Transverse colon (tissue), 4 donors: ENCODE measurements around the gene GLRA1. TPM values are rescaled to one million over a fixed set of nuclear protein-coding genes. Genes with fewer than 3 reads are reported as not detected.
"Not testable (repeated sequence)": the region's sequence is repeated elsewhere in the genome, so short reads cannot be mapped to it uniquely, and the experiment has no call there.

ENCODE experiments used
- DNase-seq: peaks from one replicate; pipeline ENCODE4 v3.0.0-alpha.2; 2019
- H3K27ac ChIP-seq, 4 donors: fragments of 200-600 bp; sonication (generic); 2 replicates each; pipeline ENCODE4 v1.5.1; 2016 to 2018; ENCODE audit warnings: inconsistent platforms in 4 of 4
- H3K27me3 ChIP-seq: fragments of 200-600 bp; sonication (generic); 2 replicates; pipeline ENCODE4 v1.5.1; 2017; ENCODE audit warnings: inconsistent platforms
- H3K36me3 ChIP-seq, 4 donors: fragments of 200-600 bp; sonication (generic); 2 replicates each; pipeline ENCODE4 v1.5.1; 2017 to 2019; ENCODE audit warnings: inconsistent platforms in 4 of 4
- H3K4me1 ChIP-seq, 4 donors: fragments of 200-600 bp; sonication (generic); 2 replicates each; pipeline ENCODE4 v1.5.1; 2017 to 2020; ENCODE audit warnings: inconsistent platforms in 4 of 4
- H3K4me3 ChIP-seq, 4 donors: fragments of 200-600 bp; sonication (generic); 1 replicate in 1 of 4; 2 replicates in 3 of 4; pipeline versions ENCODE4 v1.5.1 to v1.6.1; 2017 to 2019; ENCODE audit warnings: inconsistent platforms in 4 of 4
- H3K9me3 ChIP-seq, 2 donors: fragments of 200-600 bp; sonication (generic); 2 replicates each; pipeline ENCODE4 v1.5.1; 2017 to 2019; ENCODE audit warnings: inconsistent platforms in 2 of 2
- CTCF ChIP-seq, 5 experiments: fragments of 200-600 bp in 3 of 5; fragments of 450-650 bp in 2 of 5; sonication (generic) in 3 of 5; IDR thresholded peaks; 1 replicate in 2 of 5; 2 replicates in 3 of 5; pipeline ENCODE4 v1.5.1; 2016 to 2017; ENCODE audit warnings: antibody characterized with exemption in 5 of 5, inconsistent platforms in 3 of 5, mild to moderate bottlenecking in 2 of 5, moderate library complexity in 1 of 5
- EP300 ChIP-seq: sonication (generic); formaldehyde crosslinking; IDR thresholded peaks from one replicate; pipeline ENCODE4 v1.6.1; 2017; ENCODE audit warnings: antibody characterized with exemption, low read depth
- POLR2A ChIP-seq: fragments of 450-650 bp; IDR thresholded peaks from one replicate; pipeline ENCODE4 v1.6.1; 2016; ENCODE audit warnings: antibody characterized with exemption, mild to moderate bottlenecking, moderate library complexity
- POLR2AphosphoS5 ChIP-seq, 3 donors: sonication (generic); formaldehyde crosslinking; IDR thresholded peaks; one replicate each; pipeline ENCODE4 v1.6.1; 2016; ENCODE audit warnings: antibody characterized with exemption in 3 of 3
- WGBS, 2 donors: methylation state at CpG; one replicate each; pipeline ENCODE4 v1.1.5; 2018; ENCODE audit warnings: low coverage in 1 of 2; 5-methylcytosine and 5-hydroxymethylcytosine counted together
- in situ Hi-C, 4 donors: fragments of 200-750 bp; cut with MboI; loops; one replicate each; pipeline versions ENCODE4 v1.15.0 to v1.15.1; 2017; ENCODE audit warnings: low sequenced_read_pairs in 3 of 4, low pct_ligation_motif_present in 1 of 4, low pct_unique_long_range_greater_than_20kb in 1 of 4
- intact Hi-C: fragments of 100-400 bp; cut with DNase I; formaldehyde crosslinking; loops from one replicate; pipeline ENCODE4 v1.15.1; 2023; ENCODE audit warnings: low total_unique reads
- total RNA-seq, 4 donors: library from RNA; depleted of rRNA; stranded (reverse); fragments of >200 nt; gene quantifications; one replicate each; pipeline ENCODE4 v1.1.0, GENCODE V29; 2016

GLRA1 gene
- total RNA-seq, 4 donors from 2014 or later = not detected

- no peak for TF ChIP-seq POLR2A
- intact Hi-C loops (no loop called here), in situ Hi-C loops (no loop called here)
- H3K36me3 ChIP-seq = peaks cover 0 to 21% (median 9%) of the 10 kb centered on the region in 4 donors
- peaks cover 0 to 38% (median 5%) of the 10 kb centered on the region in 4 donors for H3K4me1 ChIP-seq
- H3K27ac ChIP-seq = no peak overlapping the region
- 68 to 70% methylated on average over 3 to 4 of the region's 4 CpGs for WGBS, 2 donors
- no peak for DNase-seq
- no peaks in the 10 kb centered on the region for H3K27me3 ChIP-seq
- H3K9me3 ChIP-seq = no peaks in the 10 kb centered on the region
- no peak overlapping the region for H3K4me3 ChIP-seq
These were observed 138.2 kb downstream of the GLRA1 start for GRCh38 chr5:151786468-151786867.

GRCh38 chr5:151784141-151784540, 140.5 kb downstream of the GLRA1 start:
- H3K9me3 ChIP-seq = no peaks in the 10 kb centered on the region
- intact Hi-C loops (no loop called here), in situ Hi-C loops (no loop called here)
- no peaks in the 10 kb centered on the region for H3K27me3 ChIP-seq
- DNase-seq = no peak
- 72 to 81% methylated on average over 3 of the region's 3 CpGs for WGBS, 2 donors
- peaks cover 0 to 60% (median 16%) of the 10 kb centered on the region in 4 donors for H3K4me1 ChIP-seq
- peaks cover 0 to 8% (median 0%) of the 10 kb centered on the region in 4 donors for H3K36me3 ChIP-seq
- H3K4me3 ChIP-seq = no peak overlapping the region
- no peak overlapping the region for H3K27ac ChIP-seq
- no peak for TF ChIP-seq EP300
- TF ChIP-seq CTCF (IDR thresholded peaks at IDR 0.05) = no peak
- TF ChIP-seq POLR2A = no peak
- no peak for TF ChIP-seq POLR2AphosphoS5 (IDR thresholded peaks at IDR 0.05)

- peaks cover 0 to 64% (median 18%) of the 10 kb centered on the region in 4 donors for H3K4me1 ChIP-seq
- H3K27me3 ChIP-seq, H3K9me3 ChIP-seq, in situ Hi-C loops, DNase-seq, H3K27ac ChIP-seq, H3K36me3 ChIP-seq, H3K4me3 ChIP-seq, intact Hi-C loops: not testable (repeated sequence)
- WGBS, 2 donors = 93 to 95% methylated on average over 8 to 16 of the region's 16 CpGs
These were observed 141.0 kb downstream of the GLRA1 start for GRCh38 chr5:151783664-151784063.

- Histone ChIP-seq H3K36me3 (peaks cover 0 to 3% (median 0%) of the 10 kb centered on the region in 4 donors), H3K9me3 (no peaks in the 10 kb centered on the region), H3K27ac (no peak overlapping the region), H3K27me3 (no peaks in the 10 kb centered on the region), H3K4me3 (no peak overlapping the region), H3K4me1 (peaks cover 0 to 89% (median 30%) of the 10 kb centered on the region in 4 donors)
- in situ Hi-C loops (no loop called here), intact Hi-C loops (no loop called here)
- 20 to 43% methylated on average over 1 of the region's 1 CpG for WGBS, 2 donors
- DNase-seq = no peak
- no peak for TF ChIP-seq POLR2AphosphoS5 (IDR thresholded peaks at IDR 0.05)
- no peak for TF ChIP-seq EP300
- TF ChIP-seq POLR2A = no peak
- TF ChIP-seq CTCF (IDR thresholded peaks at IDR 0.05) = no peak
These were observed 143.4 kb downstream of the GLRA1 start for GRCh38 chr5:151781201-151781600.

- H3K36me3 ChIP-seq = peaks cover 0 to 3% (median 0%) of the 10 kb centered on the region in 4 donors
- DNase-seq = no peak
- in situ Hi-C loops (no loop called here), intact Hi-C loops (no loop called here)
- 92 to 93% methylated on average over 4 to 11 of the region's 11 CpGs for WGBS, 2 donors
- no peak overlapping the region for H3K4me3 ChIP-seq
- no peaks in the 10 kb centered on the region for H3K27me3 ChIP-seq
- H3K4me1 ChIP-seq = peaks cover 0 to 95% (median 38%) of the 10 kb centered on the region in 4 donors
- TF ChIP-seq POLR2AphosphoS5 (IDR thresholded peaks at IDR 0.05) = no peak
- TF ChIP-seq CTCF (IDR thresholded peaks at IDR 0.05) = no peak
- TF ChIP-seq POLR2A = no peak
- TF ChIP-seq EP300 = no peak
- no peak overlapping the region for H3K27ac ChIP-seq
- no peaks in the 10 kb centered on the region for H3K9me3 ChIP-seq
These were observed 144.3 kb downstream of the GLRA1 start for GRCh38 chr5:151780348-151780747.
